Panc1 (cell line): ENCODE measurements around the gene ZSWIM3. TPM values are rescaled to one million over a fixed set of nuclear protein-coding genes. Genes with fewer than 3 reads are reported as not detected.

Experiments used
- ATAC-seq: fragments of 200-7000 bp; cut with Tn5 transposase; 2 replicates; pipeline ENCODE4 v1.9.1; 2020; ENCODE audit warnings: mild to moderate bottlenecking, moderate library complexity
- BruUV-seq: library from RNA; stranded (reverse); fragments of 400-500 nt; replicated peaks from 2 replicates; lab custom pipeline; 2021; lab: Mats Ljungman, UMichigan
- CTCF ChIA-PET: fragments of 300-600 bp; sonication (Branson Sonifier 250); formaldehyde crosslinking; loops from one replicate; lab custom pipeline; 2022; ENCODE audit warnings: antibody characterized with exemption; lab: Charles Lee
- POLR2A ChIA-PET: fragments of 300-600 bp; sonication (Branson Sonifier 250); formaldehyde crosslinking; loops from one replicate; lab custom pipeline; 2022; ENCODE audit warnings: antibody characterized with exemption; lab: Charles Lee
- DNase-seq: peaks from one replicate; pipeline ENCODE4 v3.0.0-alpha.2; 2010; ENCODE audit warnings: low read depth, low spot score
- H3K27ac ChIP-seq: 2 replicates; pipeline ENCODE4 v1.5.1; 2011; ENCODE audit warnings: mild to moderate bottlenecking, low read length, inconsistent platforms
- H3K27me3 ChIP-seq: fragments of 200-500 bp; sonication (Bioruptor generic); 2 replicates; pipeline ENCODE4 v1.6.0; 2014; ENCODE audit warnings: low read length, inconsistent platforms; ENCODE audit not compliant: control insufficient read depth, insufficient read depth
- H3K36me3 ChIP-seq: fragments of 200-500 bp; sonication (Bioruptor generic); 2 replicates; pipeline ENCODE4 v1.5.1; 2014; ENCODE audit warnings: inconsistent platforms, mild to moderate bottlenecking, low read length, moderate library complexity; ENCODE audit not compliant: control insufficient read depth, insufficient read depth
- H3K4me1 ChIP-seq: 2 replicates; pipeline ENCODE4 v1.5.1; 2011; ENCODE audit warnings: inconsistent platforms, mild to moderate bottlenecking, low read length, moderate library complexity; ENCODE audit not compliant: control insufficient read depth, insufficient read depth
- H3K4me3 ChIP-seq, 2 experiments: 2 replicates each; pipeline ENCODE4 v1.5.1; 2011 to 2012; ENCODE audit warnings: low read depth in 2 of 2, low read length in 2 of 2, mild to moderate bottlenecking in 2 of 2, inconsistent platforms in 1 of 2, moderate library complexity in 1 of 2
- H3K9me3 ChIP-seq: fragments of 200-500 bp; sonication (Bioruptor generic); 2 replicates; pipeline ENCODE4 v1.5.1; 2014; ENCODE audit warnings: low read depth, mild to moderate bottlenecking, inconsistent platforms, low read length, moderate library complexity; ENCODE audit not compliant: control insufficient read depth, insufficient read depth
- POLR2AphosphoS5 ChIP-seq: IDR thresholded peaks from 2 replicates; pipeline ENCODE4 v1.6.1; 2012; ENCODE audit warnings: mild to moderate bottlenecking, low read depth, low read length, moderate library complexity
- SIN3A ChIP-seq: IDR thresholded peaks from 2 replicates; pipeline ENCODE4 v1.6.1; 2012; ENCODE audit warnings: low read depth, mild to moderate bottlenecking, low read length, moderate library complexity, borderline replicate concordance; ENCODE audit not compliant: insufficient read depth
- TCF7L2 ChIP-seq: IDR thresholded peaks from 2 replicates; pipeline ENCODE4 v1.6.1; 2011; ENCODE audit warnings: mild to moderate bottlenecking, low read depth, low read length, inconsistent platforms
- in situ Hi-C: cut with HindIII; loops from 2 replicates; pipeline ENCODE4 v1.10.0; 2016; ENCODE audit warnings: low sequenced_read_pairs, low pct_unique_long_range_greater_than_20kb
- intact Hi-C: fragments of 100-400 bp; cut with micrococcal nuclease; formaldehyde crosslinking; loops from one replicate; pipeline ENCODE4 v1.10.0; 2022; ENCODE audit not compliant: unreplicated experiment
- total RNA-seq: library from RNA; stranded (reverse); gene quantifications from one replicate; pipeline ENCODE4 v1.2.1, GENCODE V29; 2021; ENCODE audit not compliant: unreplicated experiment
- TF ChIP-seq, protein P1 (sequence below), 2 experiments: IDR thresholded peaks; 2 replicates each; pipeline ENCODE4 v1.6.1; 2011 to 2012; ENCODE audit warnings: low read depth in 2 of 2, control low read depth in 1 of 2, low read length in 1 of 2, mild to moderate bottlenecking in 1 of 2, moderate library complexity in 1 of 2; ENCODE audit not compliant: insufficient read depth in 1 of 2
- TF ChIP-seq, protein P2 (sequence below): fragments of 450-650 bp; IDR thresholded peaks from 2 replicates; pipeline ENCODE4 v1.5.1; 2017; ENCODE audit warnings: mild to moderate bottlenecking

ZSWIM3 gene
- total RNA-seq, 1 experiment from 2014 or later, result 3.6 TPM

DNA sequence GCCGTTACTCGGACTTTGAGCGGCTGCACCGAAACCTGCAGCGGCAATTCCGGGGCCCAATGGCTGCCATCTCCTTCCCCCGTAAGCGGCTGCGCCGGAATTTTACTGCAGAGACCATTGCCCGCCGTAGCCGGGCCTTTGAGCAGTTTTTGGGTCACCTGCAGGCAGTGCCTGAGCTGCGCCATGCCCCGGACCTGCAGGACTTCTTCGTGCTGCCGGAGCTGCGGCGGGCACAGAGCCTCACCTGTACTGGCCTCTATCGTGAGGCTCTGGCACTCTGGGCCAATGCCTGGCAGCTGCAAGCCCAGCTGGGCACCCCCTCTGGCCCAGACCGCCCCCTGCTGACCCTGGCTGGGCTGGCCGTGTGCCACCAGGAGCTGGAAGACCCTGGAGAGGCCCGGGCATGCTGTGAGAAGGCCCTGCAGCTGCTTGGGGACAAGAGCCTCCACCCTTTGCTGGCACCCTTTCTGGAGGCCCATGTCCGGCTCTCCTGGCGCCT lies 16.7 kb upstream of the ZSWIM3 start:
- POLR2A ChIA-PET, result no interaction called here
- Histone ChIP-seq H3K4me3 (no peak overlapping the region), H3K27ac (no peak overlapping the region), H3K36me3 (peaks cover 2% of the 10 kb centered on the region; the same call in 1 of the 2 replicates), H3K27me3 (no peaks in the 10 kb centered on the region), H3K4me1 (peaks cover 13% of the 10 kb centered on the region), H3K9me3 (no peaks in the 10 kb centered on the region)
- intact Hi-C loops (no loop called here), in situ Hi-C loops (no loop called here)
- ATAC-seq (no peak; the same call in 1 of the 2 replicates), DNase-seq (no peak)
- TF ChIP-seq SIN3A (no peak), POLR2AphosphoS5 (no peak), TCF7L2 (no peak)
- TF ChIP-seq, protein P1, sequence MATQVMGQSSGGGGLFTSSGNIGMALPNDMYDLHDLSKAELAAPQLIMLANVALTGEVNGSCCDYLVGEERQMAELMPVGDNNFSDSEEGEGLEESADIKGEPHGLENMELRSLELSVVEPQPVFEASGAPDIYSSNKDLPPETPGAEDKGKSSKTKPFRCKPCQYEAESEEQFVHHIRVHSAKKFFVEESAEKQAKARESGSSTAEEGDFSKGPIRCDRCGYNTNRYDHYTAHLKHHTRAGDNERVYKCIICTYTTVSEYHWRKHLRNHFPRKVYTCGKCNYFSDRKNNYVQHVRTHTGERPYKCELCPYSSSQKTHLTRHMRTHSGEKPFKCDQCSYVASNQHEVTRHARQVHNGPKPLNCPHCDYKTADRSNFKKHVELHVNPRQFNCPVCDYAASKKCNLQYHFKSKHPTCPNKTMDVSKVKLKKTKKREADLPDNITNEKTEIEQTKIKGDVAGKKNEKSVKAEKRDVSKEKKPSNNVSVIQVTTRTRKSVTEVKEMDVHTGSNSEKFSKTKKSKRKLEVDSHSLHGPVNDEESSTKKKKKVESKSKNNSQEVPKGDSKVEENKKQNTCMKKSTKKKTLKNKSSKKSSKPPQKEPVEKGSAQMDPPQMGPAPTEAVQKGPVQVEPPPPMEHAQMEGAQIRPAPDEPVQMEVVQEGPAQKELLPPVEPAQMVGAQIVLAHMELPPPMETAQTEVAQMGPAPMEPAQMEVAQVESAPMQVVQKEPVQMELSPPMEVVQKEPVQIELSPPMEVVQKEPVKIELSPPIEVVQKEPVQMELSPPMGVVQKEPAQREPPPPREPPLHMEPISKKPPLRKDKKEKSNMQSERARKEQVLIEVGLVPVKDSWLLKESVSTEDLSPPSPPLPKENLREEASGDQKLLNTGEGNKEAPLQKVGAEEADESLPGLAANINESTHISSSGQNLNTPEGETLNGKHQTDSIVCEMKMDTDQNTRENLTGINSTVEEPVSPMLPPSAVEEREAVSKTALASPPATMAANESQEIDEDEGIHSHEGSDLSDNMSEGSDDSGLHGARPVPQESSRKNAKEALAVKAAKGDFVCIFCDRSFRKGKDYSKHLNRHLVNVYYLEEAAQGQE (IDR thresholded peaks at IDR 0.05; ENCODE audit: insufficient read depth in 1 of 2, low read depth in 2 of 2, low read length in 1 of 2), result no peak
- TF ChIP-seq, protein P2, sequence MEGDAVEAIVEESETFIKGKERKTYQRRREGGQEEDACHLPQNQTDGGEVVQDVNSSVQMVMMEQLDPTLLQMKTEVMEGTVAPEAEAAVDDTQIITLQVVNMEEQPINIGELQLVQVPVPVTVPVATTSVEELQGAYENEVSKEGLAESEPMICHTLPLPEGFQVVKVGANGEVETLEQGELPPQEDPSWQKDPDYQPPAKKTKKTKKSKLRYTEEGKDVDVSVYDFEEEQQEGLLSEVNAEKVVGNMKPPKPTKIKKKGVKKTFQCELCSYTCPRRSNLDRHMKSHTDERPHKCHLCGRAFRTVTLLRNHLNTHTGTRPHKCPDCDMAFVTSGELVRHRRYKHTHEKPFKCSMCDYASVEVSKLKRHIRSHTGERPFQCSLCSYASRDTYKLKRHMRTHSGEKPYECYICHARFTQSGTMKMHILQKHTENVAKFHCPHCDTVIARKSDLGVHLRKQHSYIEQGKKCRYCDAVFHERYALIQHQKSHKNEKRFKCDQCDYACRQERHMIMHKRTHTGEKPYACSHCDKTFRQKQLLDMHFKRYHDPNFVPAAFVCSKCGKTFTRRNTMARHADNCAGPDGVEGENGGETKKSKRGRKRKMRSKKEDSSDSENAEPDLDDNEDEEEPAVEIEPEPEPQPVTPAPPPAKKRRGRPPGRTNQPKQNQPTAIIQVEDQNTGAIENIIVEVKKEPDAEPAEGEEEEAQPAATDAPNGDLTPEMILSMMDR, result no peak
- BruUV-seq, result no TSS peak
- CTCF ChIA-PET, result no interaction called here

DNA sequence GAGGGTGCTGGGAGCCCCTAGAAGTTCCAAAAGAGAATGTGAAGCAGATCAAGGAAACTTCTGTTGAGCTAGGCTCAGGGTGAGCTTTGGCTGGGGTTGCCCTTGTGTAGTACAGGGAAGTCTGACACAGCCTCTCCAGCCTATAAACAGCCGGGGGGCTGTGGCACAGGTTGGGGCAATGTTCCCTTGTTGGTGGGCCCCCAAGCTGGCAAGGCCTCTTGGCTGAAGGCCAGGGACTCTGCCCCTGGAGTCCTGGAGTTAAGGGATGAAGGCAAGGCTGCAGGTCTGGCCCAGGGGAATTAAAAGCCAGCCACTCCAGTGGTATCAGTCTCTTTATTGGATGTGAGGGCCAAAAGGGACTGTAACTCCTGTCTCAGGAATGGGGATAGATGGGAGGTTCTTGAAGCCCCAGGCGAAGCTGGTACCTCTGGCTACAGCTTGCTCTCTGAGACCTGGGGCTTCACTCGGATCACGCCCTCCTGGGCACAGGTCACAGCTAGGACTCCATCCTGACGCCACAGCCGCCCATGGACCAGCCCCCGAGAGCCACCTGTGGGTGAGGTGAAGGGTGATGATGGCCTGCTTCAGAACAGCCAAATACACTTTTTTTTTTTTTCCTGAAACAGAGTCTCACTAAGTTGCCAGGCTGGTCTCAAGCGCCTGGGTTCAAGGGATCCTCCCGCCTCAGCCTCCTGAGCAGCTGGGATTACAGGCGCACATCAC lies 15.8 kb upstream of the ZSWIM3 start:
- no TSS peak for BruUV-seq
- CTCF ChIA-PET, result no interaction called here

More for the DNA sequence above, 15.8 kb upstream of the ZSWIM3 start:
- POLR2A ChIA-PET, result no interaction called here
- DNase-seq (no peak), ATAC-seq (peak; percentile 33)
- peaks cover 2% of the 10 kb centered on the region; the same call in 1 of the 2 replicates for H3K36me3 ChIP-seq
- H3K4me1 ChIP-seq, result peaks cover 11% of the 10 kb centered on the region
- H3K9me3 ChIP-seq, result no peaks in the 10 kb centered on the region
- TF ChIP-seq TCF7L2 (no peak), POLR2AphosphoS5 (no peak), SIN3A (no peak)
- TF ChIP-seq, protein P1 (IDR thresholded peaks at IDR 0.05; ENCODE audit: insufficient read depth in 1 of 2, low read depth in 2 of 2, low read length in 1 of 2), result no peak
- TF ChIP-seq, protein P2, result no peak
- H3K27me3 ChIP-seq, result no peaks in the 10 kb centered on the region
- intact Hi-C loops, result no loop called here
- in situ Hi-C loops, result no loop called here
- H3K4me3 ChIP-seq, result no peak overlapping the region
- no peak overlapping the region for H3K27ac ChIP-seq
